B cell (primary cell): ENCODE measurements around the gene MPND. TPM values are rescaled to one million over a fixed set of nuclear protein-coding genes. Genes with fewer than 3 reads are reported as not detected.

Source experiments
- ATAC-seq: fragments of 200-7000 bp; cut with Tn5 transposase; one replicate; pipeline ENCODE4 v1.10.0; 2021; ENCODE audit warnings: low read depth, mild to moderate bottlenecking, moderate number of reproducible peaks, moderate library complexity
- CTCF ChIA-PET: fragments of 350-600 bp; sonication (Branson Sonifier 250); formaldehyde crosslinking; loops from one replicate; lab custom pipeline; 2021; ENCODE audit warnings: antibody characterized with exemption, inconsistent platforms; lab: Charles Lee
- POLR2A ChIA-PET: fragments of 350-600 bp; sonication (Branson Sonifier 250); formaldehyde crosslinking; loops from one replicate; lab custom pipeline; 2021; ENCODE audit warnings: antibody characterized with exemption; lab: Charles Lee
- DNase-seq: peaks from one replicate; pipeline ENCODE4 v3.0.0; 2013
- H2AFZ ChIP-seq: 2 replicates; pipeline ENCODE4 v1.6.1; 2012; ENCODE audit warnings: mild to moderate bottlenecking, low read depth, low read length; ENCODE audit not compliant: insufficient read depth, poor library complexity, severe bottlenecking
- H3K27ac ChIP-seq, 2 donors: 1 replicate in 1 of 2; 2 replicates in 1 of 2; pipeline ENCODE4 v1.5.1; 2012 to 2013; ENCODE audit warnings: low read length in 2 of 2, mild to moderate bottlenecking in 2 of 2, moderate library complexity in 1 of 2
- H3K27me3 ChIP-seq, 4 experiments: fragments of 200-600 bp in 1 of 4; sonication (generic) in 1 of 4; replicated peaks in 1 of 4; 1 replicate in 2 of 4; 2 replicates in 2 of 4; pipeline versions ENCODE4 v1.6.1 to v1.7.0; 2013 to 2016; ENCODE audit warnings: low read length in 3 of 4, mild to moderate bottlenecking in 2 of 4, mixed read lengths in 1 of 4, moderate library complexity in 1 of 4; ENCODE audit not compliant: insufficient read depth in 4 of 4, control insufficient read depth in 3 of 4; ENCODE audit errors: control extremely low read depth in 1 of 4
- H3K36me3 ChIP-seq, 2 experiments: replicated peaks in 1 of 2; 1 replicate in 1 of 2; 2 replicates in 1 of 2; pipeline versions ENCODE4 v1.6.1 to v1.7.1; 2013; ENCODE audit warnings: low read length in 1 of 2; ENCODE audit not compliant: insufficient read depth in 2 of 2, control insufficient read depth in 1 of 2; ENCODE audit errors: control extremely low read depth in 1 of 2, extremely low read depth in 1 of 2
- H3K4me1 ChIP-seq, 2 donors: fragments of 200-600 bp in 1 of 2; sonication (generic) in 1 of 2; 1 replicate in 1 of 2; 2 replicates in 1 of 2; pipeline versions ENCODE4 v1.5.1 to v1.6.1; 2013 to 2017; ENCODE audit warnings: low read length in 2 of 2; ENCODE audit not compliant: control insufficient read depth in 2 of 2, insufficient read depth in 2 of 2
- H3K4me2 ChIP-seq: replicated peaks from 2 replicates; pipeline ENCODE3; 2012; ENCODE audit warnings: mild to moderate bottlenecking, low read depth, low read length; ENCODE audit not compliant: poor library complexity, severe bottlenecking
- H3K4me3 ChIP-seq, 5 experiments: fragments of 200-600 bp in 1 of 5; sonication (generic) in 1 of 5; 1 replicate in 3 of 5; 2 replicates in 2 of 5; pipeline versions ENCODE4 v1.5.1 to v1.7.0; 2011 to 2016; ENCODE audit warnings: low read length in 4 of 5, mild to moderate bottlenecking in 4 of 5, low read depth in 2 of 5, control low read depth in 1 of 5, moderate library complexity in 1 of 5; ENCODE audit not compliant: insufficient read depth in 1 of 5; ENCODE audit errors: control extremely low read depth in 1 of 5, extremely low read depth in 1 of 5
- H3K79me2 ChIP-seq: fragments of 200-600 bp; sonication (generic); one replicate; pipeline ENCODE4 v1.6.0; 2016; ENCODE audit warnings: low read length; ENCODE audit not compliant: control insufficient read depth, insufficient read depth
- H3K9ac ChIP-seq: fragments of 200-600 bp; sonication (generic); 2 replicates; pipeline ENCODE4 v1.6.1; 2017; ENCODE audit warnings: mild to moderate bottlenecking, low read length, moderate library complexity
- H3K9me3 ChIP-seq, 3 donors: one replicate each; pipeline versions ENCODE4 v1.6.1 to v1.7.1; 2013; ENCODE audit warnings: low read length in 2 of 3; ENCODE audit not compliant: control insufficient read depth in 2 of 3, insufficient read depth in 1 of 3; ENCODE audit errors: control extremely low read depth in 1 of 3
- H4K20me1 ChIP-seq: 2 replicates; pipeline ENCODE4 v1.6.0; 2012; ENCODE audit warnings: mild to moderate bottlenecking, low read length; ENCODE audit not compliant: insufficient read depth, control insufficient read depth, poor library complexity, severe bottlenecking
- H3K27ac Mint-ChIP-seq: one replicate; pipeline ENCODE4 v1.8.0; 2021; ENCODE audit warnings: mixed read lengths
- H3K27me3 Mint-ChIP-seq: one replicate; pipeline ENCODE4 v1.8.0; 2021; ENCODE audit warnings: mixed read lengths
- H3K4me1 Mint-ChIP-seq: one replicate; pipeline ENCODE4 v1.8.0; 2021; ENCODE audit warnings: mixed read lengths
- H3K4me3 Mint-ChIP-seq: one replicate; pipeline ENCODE4 v1.8.0; 2021; ENCODE audit warnings: mixed read lengths
- H3K9me3 Mint-ChIP-seq: one replicate; pipeline ENCODE4 v1.8.0; 2022; ENCODE audit warnings: mixed read lengths; ENCODE audit not compliant: insufficient read depth
- EZH2 ChIP-seq: IDR thresholded peaks from 2 replicates; pipeline ENCODE4 v1.6.1; 2012; ENCODE audit warnings: borderline replicate concordance, low read depth, mild to moderate bottlenecking, moderate library complexity, low read length; ENCODE audit not compliant: insufficient read depth, poor library complexity, severe bottlenecking
- WGBS: methylation state at CpG from one replicate; pipeline ENCODE4 v1.1.5; 2013; ENCODE audit warnings: missing lambda C conversion rate; ENCODE audit not compliant: insufficient coverage; 5-methylcytosine and 5-hydroxymethylcytosine counted together
- intact Hi-C: fragments of 100-400 bp; cut with micrococcal nuclease; formaldehyde crosslinking; loops from one replicate; pipeline ENCODE4 v1.10.0; 2022
- polyA plus RNA-seq: library from polyadenylated mRNA; depleted of rRNA; stranded (reverse); fragments of >200 nt; gene quantifications from 2 replicates; pipeline ENCODE4 v1.2.3, GENCODE V29; 2012
- total RNA-seq, 2 donors: library from RNA; stranded (reverse); fragments of 120-200 nt in 1 of 2; gene quantifications; 1 replicate in 1 of 2; 2 replicates in 1 of 2; pipeline versions ENCODE4 v1.2.3 to v1.2.4, GENCODE V29; 2013 to 2022
- TF ChIP-seq, protein P1 (sequence below): fragments of 200-600 bp; IDR thresholded peaks from one replicate; pipeline ENCODE4 v1.8.0; 2022; ENCODE audit warnings: antibody characterized with exemption, mild to moderate bottlenecking

MPND gene
- total and polyA plus RNA-seq, 2 donors (not counting 1 experiment from before 2014, with no cell fraction given): 14.5 to 25.6 TPM

DNA sequence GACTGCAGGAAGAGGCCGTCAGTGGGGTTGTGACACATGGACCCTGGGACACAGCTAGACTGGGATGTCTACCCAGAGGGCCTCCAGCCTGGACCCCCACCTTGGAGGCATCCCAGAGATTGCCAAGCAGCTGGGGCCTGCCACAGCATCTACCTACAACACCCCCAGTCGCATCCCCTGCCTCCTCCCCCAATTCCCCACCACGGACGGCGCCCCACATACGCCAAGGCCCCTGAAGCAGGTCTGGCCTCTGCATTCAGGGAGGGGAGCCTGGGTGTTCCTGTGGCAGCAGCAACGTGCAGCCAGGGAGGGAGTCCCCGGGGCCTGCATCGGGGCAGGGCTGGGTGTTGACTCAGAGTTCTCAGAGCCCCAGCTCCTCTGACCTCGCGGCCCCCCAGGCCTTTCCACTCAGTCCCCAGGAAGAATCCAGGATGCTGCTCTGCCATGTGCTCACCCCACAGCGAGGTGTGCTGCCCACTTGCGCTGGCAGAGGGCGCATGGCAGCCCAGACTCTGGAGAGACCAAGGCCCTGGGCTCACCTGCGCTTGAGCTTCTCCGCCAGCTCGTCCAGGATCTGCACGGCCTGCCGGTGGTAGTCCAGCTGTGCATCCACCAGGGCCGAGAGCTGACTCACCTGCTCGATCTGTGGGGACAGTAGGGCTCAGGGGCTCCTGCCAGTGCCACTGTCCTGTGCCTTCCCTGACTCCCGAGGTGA, 19.6 kb downstream of the MPND start:
- intact Hi-C loops: loop anchor here (2.0 kb wide), 1 partner anchor 16 kb away; no protein-coding TSS in a partner anchor
- DNase-seq (peak; percentile 48), ATAC-seq (no peak)
- Histone ChIP-seq H3K27ac (no peak overlapping the region), H3K79me2 (no peaks in the 10 kb centered on the region), H3K9ac (no peak overlapping the region), H3K4me1 (peaks cover under 1 to 7% of the 10 kb centered on the region in 2 donors), H3K27me3 (no peaks in the 10 kb centered on the region), H3K4me3 (no peak overlapping the region), H3K36me3 (peaks cover 0 to 61% of the 10 kb centered on the region in 2 experiments), H3K9me3 (no peaks in the 10 kb centered on the region), H2AFZ (no peak overlapping the region), H4K20me1 (no peaks in the 10 kb centered on the region), H3K4me2 (no peak overlapping the region)
- peaks cover 5% of the 10 kb centered on the region for H3K4me1 Mint-ChIP-seq
- ChIA-PET POLR2A (interaction anchor here (0.5 to 1.4 kb wide), 4 partner anchors 10 to 124 kb away, joined by 3 read pairs; partner anchors contain the start of gene SH3GL1), CTCF (interaction anchor here (0.9 to 1.9 kb wide), 6 partner anchors 10 to 109 kb away, joined by 3 to 5 read pairs (median 4); partner anchors contain the start of gene SH3GL1)
- no peak overlapping the region for H3K4me3 Mint-ChIP-seq
- no peaks in the 10 kb centered on the region for H3K27me3 Mint-ChIP-seq
- 90% methylated on average over 22 of the region's 22 CpGs for WGBS
- H3K9me3 Mint-ChIP-seq: no peaks in the 10 kb centered on the region
- H3K27ac Mint-ChIP-seq: no peak overlapping the region
- TF ChIP-seq EZH2: no peak
- TF ChIP-seq, protein P1, sequence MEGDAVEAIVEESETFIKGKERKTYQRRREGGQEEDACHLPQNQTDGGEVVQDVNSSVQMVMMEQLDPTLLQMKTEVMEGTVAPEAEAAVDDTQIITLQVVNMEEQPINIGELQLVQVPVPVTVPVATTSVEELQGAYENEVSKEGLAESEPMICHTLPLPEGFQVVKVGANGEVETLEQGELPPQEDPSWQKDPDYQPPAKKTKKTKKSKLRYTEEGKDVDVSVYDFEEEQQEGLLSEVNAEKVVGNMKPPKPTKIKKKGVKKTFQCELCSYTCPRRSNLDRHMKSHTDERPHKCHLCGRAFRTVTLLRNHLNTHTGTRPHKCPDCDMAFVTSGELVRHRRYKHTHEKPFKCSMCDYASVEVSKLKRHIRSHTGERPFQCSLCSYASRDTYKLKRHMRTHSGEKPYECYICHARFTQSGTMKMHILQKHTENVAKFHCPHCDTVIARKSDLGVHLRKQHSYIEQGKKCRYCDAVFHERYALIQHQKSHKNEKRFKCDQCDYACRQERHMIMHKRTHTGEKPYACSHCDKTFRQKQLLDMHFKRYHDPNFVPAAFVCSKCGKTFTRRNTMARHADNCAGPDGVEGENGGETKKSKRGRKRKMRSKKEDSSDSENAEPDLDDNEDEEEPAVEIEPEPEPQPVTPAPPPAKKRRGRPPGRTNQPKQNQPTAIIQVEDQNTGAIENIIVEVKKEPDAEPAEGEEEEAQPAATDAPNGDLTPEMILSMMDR: no peak
